Measurements from ENCODE around the gene ANKS6.

Gene ANKS6

DNA sequence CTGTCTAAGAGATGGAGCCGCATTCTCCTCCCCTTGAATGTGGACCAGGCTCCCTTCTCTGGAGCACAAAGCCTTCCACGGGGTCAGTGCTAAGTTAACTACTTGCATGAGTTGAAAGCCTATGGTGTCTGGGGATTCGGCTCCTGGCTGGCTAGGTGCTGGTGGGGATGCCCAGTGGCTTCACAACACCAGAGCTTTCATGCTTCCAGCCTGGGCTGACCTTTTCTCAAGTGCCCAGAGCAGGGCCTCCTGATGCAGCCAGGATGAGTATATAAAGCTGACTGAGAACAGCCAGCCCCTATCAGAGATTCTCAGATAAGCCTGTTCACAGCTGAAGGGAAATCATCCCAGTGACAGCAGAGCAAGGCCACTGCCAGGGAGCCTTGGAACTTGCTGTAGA, 22.9 kb upstream of the ANKS6 start:
- Histone ChIP-seq H3K27me3 (ENCODE audit: control insufficient read depth in 5 of 5, insufficient read depth in 4 of 5, low read length in 5 of 5) (peaks cover 0 to 2% (median 0%) of the 10 kb centered on the region in 5 donors), H3K4me3 (ENCODE audit: low read depth in 1 of 5, low read length in 5 of 5) (no peak overlapping the region), H3K27ac (ENCODE audit: low read depth, low read length) (no peak overlapping the region), H3K4me1 (ENCODE audit: control insufficient read depth in 5 of 5, insufficient read depth in 5 of 5, low read length in 5 of 5) (no peaks in the 10 kb centered on the region), H3K9me3 (ENCODE audit: control insufficient read depth in 5 of 5, low read length in 5 of 5) (peaks cover 0 to 10% (median 6%) of the 10 kb centered on the region in 5 donors), H3K36me3 (ENCODE audit: control insufficient read depth in 5 of 5, insufficient read depth in 5 of 5, low read length in 5 of 5) (no peaks in the 10 kb centered on the region), H3K9ac (ENCODE audit: low read length in 5 of 5) (no peak overlapping the region)

DNA sequence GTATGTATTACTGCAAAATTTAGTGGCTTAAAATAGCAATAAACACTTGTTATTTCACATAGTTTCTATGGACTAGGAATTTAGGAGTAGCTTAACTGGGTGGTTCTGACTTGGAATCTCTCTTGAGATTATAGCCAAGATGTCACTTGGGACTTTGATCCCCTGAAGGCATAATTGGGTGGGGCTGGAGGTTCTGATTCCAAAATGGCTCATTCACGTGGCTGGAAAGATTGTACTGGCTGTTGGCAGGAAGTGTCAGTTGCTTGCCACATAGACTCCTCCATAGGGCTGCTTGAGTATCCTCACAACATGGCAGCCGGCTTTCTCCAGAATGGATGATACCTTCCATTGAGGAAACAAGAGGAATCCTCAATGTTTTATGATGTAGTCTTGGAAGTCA, 22.4 kb upstream of the ANKS6 start:
- Histone ChIP-seq H3K27me3 (ENCODE audit: control insufficient read depth in 5 of 5, insufficient read depth in 4 of 5, low read length in 5 of 5) (peaks cover 0 to under 1% (median 0%) of the 10 kb centered on the region in 5 donors), H3K4me1 (ENCODE audit: control insufficient read depth in 5 of 5, insufficient read depth in 5 of 5, low read length in 5 of 5) (no peaks in the 10 kb centered on the region), H3K36me3 (ENCODE audit: control insufficient read depth in 5 of 5, insufficient read depth in 5 of 5, low read length in 5 of 5) (no peaks in the 10 kb centered on the region), H3K9ac (ENCODE audit: low read length in 5 of 5) (no peak overlapping the region), H3K9me3 (ENCODE audit: control insufficient read depth in 5 of 5, low read length in 5 of 5) (peaks cover 0 to 6% (median 3%) of the 10 kb centered on the region in 5 donors), H3K27ac (ENCODE audit: low read depth, low read length) (no peak overlapping the region), H3K4me3 (ENCODE audit: low read depth in 1 of 5, low read length in 5 of 5) (no peak overlapping the region)

DNA sequence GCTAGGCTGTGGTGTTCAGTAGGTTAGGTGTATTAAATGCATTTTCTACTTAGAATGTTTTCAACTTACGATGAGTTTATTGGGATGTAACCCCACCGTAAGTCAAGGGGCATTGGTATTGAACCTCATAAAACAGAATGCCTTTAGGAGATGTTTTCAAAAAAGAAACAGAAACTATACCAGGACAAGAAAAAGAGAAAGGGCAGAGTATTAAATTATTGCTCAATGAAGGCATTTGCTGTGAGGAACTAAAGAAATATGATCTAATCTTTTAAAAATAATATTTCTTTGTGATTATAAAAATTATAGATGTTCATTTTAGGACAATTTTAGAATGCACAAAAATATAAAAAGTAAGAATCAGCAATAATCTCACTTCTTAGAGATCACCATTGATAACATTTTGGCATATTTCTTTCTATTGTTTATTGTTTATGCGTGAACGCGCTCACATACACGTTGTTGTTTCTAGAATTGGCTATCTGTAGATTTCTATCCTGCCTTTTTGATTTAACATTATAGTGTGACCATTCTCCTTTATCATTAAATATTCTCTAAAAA, 19.1 kb upstream of the ANKS6 start:
- Histone ChIP-seq H3K4me1 (ENCODE audit: control insufficient read depth in 5 of 5, insufficient read depth in 5 of 5, low read length in 5 of 5) (no peaks in the 10 kb centered on the region), H3K4me3 (ENCODE audit: low read depth in 1 of 5, low read length in 5 of 5) (no peak overlapping the region), H3K27ac (ENCODE audit: low read depth, low read length) (no peak overlapping the region), H3K36me3 (ENCODE audit: control insufficient read depth in 5 of 5, insufficient read depth in 5 of 5, low read length in 5 of 5) (no peaks in the 10 kb centered on the region), H3K9ac (ENCODE audit: low read length in 5 of 5) (no peak overlapping the region), H3K27me3 (ENCODE audit: control insufficient read depth in 5 of 5, insufficient read depth in 4 of 5, low read length in 5 of 5) (no peaks in the 10 kb centered on the region), H3K9me3 (ENCODE audit: control insufficient read depth in 5 of 5, low read length in 5 of 5) (peaks cover 0 to 6% (median 3%) of the 10 kb centered on the region in 5 donors)

DNA sequence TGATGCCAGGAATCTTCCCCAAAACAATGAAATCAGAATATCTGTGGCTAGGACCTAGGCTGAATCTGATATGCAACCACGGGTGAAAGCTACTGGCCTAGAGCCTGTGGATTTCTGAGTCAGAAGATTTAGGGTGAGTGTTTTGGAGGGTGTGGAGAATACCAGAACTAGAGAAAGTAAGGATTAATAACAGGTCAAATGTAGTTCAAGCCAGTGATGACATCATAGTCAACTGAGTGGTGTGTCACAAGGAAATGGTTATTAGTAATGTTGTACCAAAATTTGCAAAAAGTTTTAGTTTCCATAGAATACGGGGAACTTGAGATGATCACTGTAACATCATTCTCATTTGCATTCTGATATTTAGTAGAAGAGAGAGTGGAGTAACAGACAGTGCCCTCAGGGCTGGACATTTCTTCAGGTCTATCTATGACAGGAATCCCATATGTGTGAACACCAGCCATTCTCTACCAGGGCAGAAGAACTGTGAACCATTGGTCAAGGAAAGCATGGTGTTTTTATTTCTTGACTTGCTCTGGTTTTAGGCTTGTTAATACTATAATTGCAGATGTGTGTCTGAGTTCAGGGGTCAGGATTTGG, 14.8 kb upstream of the ANKS6 start:
- no peaks in the 10 kb centered on the region for H3K9me3 ChIP-seq (ENCODE audit: control insufficient read depth in 5 of 5, low read length in 5 of 5)
- H3K36me3 ChIP-seq (ENCODE audit: control insufficient read depth in 5 of 5, insufficient read depth in 5 of 5, low read length in 5 of 5) = no peaks in the 10 kb centered on the region
- peaks cover 2 to 21% (median 18%) of the 10 kb centered on the region in 5 donors for H3K4me1 ChIP-seq (ENCODE audit: control insufficient read depth in 5 of 5, insufficient read depth in 5 of 5, low read length in 5 of 5)
- H3K27me3 ChIP-seq (ENCODE audit: control insufficient read depth in 5 of 5, insufficient read depth in 4 of 5, low read length in 5 of 5) = peaks cover 3 to 18% (median 13%) of the 10 kb centered on the region in 5 donors
- no peak overlapping the region for H3K4me3 ChIP-seq (ENCODE audit: low read depth in 1 of 5, low read length in 5 of 5)
- H3K9ac ChIP-seq (ENCODE audit: low read length in 5 of 5) = no peak overlapping the region
- no peak overlapping the region for H3K27ac ChIP-seq (ENCODE audit: low read depth, low read length)

DNA sequence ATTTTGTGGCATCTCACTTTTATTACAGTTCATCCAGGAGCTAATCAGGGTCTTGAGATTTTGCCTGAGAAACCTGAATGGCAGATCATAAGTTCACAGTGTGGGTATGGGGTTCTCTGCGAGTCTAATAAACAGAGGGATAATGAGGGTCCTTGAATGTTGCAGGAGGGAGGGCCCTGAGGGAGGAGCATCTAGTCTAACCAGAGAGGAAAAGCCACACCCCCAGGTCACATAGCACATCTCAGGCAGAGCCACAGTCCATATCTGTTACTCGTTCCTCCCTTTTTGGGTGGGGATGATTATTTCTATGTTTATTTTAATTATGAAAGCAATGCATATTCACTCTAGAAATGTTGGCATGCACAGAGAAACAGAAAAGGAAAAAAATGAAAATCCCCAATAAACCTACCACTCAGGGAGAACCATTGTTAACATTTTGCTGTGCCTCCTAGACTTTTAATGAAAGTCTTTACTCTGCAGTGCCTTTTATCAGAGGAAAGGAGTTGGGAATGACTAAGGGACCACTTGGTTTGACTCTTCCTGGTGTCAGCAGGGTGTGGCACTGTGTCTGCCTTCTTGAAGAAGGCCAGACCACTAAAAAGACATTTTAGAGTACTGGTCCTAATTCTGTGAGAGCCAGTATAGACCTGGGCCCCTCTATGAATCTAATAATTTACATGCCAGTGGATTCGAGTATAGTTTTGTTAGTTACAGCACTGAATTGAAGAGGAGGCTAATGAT, 13.9 kb upstream of the ANKS6 start:
- Histone ChIP-seq H3K4me1 (ENCODE audit: control insufficient read depth in 5 of 5, insufficient read depth in 5 of 5, low read length in 5 of 5) (peaks cover 2 to 21% (median 18%) of the 10 kb centered on the region in 5 donors), H3K9me3 (ENCODE audit: control insufficient read depth in 5 of 5, low read length in 5 of 5) (no peaks in the 10 kb centered on the region), H3K27ac (ENCODE audit: low read depth, low read length) (peak overlapping the region; percentile 60), H3K9ac (ENCODE audit: low read length in 5 of 5) (no peak overlapping the region), H3K36me3 (ENCODE audit: control insufficient read depth in 5 of 5, insufficient read depth in 5 of 5, low read length in 5 of 5) (no peaks in the 10 kb centered on the region), H3K27me3 (ENCODE audit: control insufficient read depth in 5 of 5, insufficient read depth in 4 of 5, low read length in 5 of 5) (peaks cover 3 to 18% (median 13%) of the 10 kb centered on the region in 5 donors), H3K4me3 (ENCODE audit: low read depth in 1 of 5, low read length in 5 of 5) (no peak overlapping the region)

DNA sequence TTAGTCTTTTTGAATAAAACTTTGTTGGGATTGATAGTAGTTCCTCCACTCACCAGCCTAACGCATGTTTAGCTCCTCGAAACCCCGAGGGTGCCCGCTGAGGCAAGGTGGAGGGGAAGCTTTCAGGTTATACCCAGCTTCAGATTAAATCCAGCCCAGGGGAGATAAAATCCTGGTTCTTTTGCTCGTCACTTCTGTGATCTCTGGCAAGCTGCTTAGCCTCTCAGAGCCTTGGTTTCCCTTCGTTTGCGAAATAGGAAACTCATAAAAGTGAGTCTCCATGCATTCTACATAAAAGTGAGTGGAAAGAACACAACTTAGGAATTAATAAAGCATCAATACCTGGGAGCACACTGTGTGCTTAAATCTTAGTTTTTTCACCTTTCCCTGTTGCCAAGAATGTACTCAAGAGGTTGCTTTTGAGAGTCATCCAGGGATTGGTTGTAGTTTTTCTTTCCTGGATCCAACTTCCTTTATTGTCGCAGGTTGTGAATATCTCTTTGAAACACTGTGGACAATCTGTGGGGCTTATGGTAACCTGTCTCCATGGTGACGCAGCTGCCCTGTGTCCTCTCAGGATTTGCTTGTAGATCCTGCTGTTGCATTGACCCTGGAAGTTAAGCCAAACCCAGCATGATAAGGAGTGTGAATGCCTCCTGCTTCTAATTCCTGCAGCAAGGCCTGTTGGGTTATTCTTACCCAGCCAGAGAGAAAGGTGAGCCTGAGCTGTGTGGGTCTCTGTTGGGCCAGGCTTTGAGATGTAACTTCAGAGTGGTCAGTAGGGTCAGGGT, 13.2 kb upstream of the ANKS6 start:
- peaks cover 3 to 18% (median 13%) of the 10 kb centered on the region in 5 donors for H3K27me3 ChIP-seq (ENCODE audit: control insufficient read depth in 5 of 5, insufficient read depth in 4 of 5, low read length in 5 of 5)
- no peak overlapping the region for H3K9ac ChIP-seq (ENCODE audit: low read length in 5 of 5)
- H3K27ac ChIP-seq (ENCODE audit: low read depth, low read length) = peak overlapping the region; percentile 60
- no peaks in the 10 kb centered on the region for H3K36me3 ChIP-seq (ENCODE audit: control insufficient read depth in 5 of 5, insufficient read depth in 5 of 5, low read length in 5 of 5)
- H3K9me3 ChIP-seq (ENCODE audit: control insufficient read depth in 5 of 5, low read length in 5 of 5) = no peaks in the 10 kb centered on the region
- peaks cover 2 to 21% (median 18%) of the 10 kb centered on the region in 5 donors for H3K4me1 ChIP-seq (ENCODE audit: control insufficient read depth in 5 of 5, insufficient read depth in 5 of 5, low read length in 5 of 5)
- H3K4me3 ChIP-seq (ENCODE audit: low read depth in 1 of 5, low read length in 5 of 5) = no peak overlapping the region

DNA sequence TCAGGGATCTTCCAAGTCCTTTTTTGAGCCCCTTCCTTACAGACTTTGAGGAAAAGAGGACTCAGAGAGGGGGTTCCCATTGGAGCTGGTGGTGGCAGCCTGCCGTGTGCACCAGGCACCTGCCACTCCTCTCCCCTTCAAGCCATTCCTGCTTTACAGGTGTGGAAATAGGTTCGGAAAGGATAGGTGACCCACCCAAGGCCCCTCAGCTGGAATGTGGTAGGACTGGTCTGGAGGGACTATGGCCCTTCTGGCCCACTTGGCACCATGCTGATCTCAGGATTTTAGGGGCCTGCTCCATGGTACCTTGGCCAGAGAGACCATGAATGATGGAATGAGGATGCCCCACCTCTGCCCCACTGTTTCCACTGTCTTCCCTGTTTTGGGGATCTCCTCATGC, 12.5 kb upstream of the ANKS6 start:
- Histone ChIP-seq H3K36me3 (ENCODE audit: control insufficient read depth in 5 of 5, insufficient read depth in 5 of 5, low read length in 5 of 5) (no peaks in the 10 kb centered on the region), H3K9me3 (ENCODE audit: control insufficient read depth in 5 of 5, low read length in 5 of 5) (no peaks in the 10 kb centered on the region), H3K27ac (ENCODE audit: low read depth, low read length) (no peak overlapping the region), H3K27me3 (ENCODE audit: control insufficient read depth in 5 of 5, insufficient read depth in 4 of 5, low read length in 5 of 5) (peaks cover 3 to 18% (median 13%) of the 10 kb centered on the region in 5 donors), H3K4me1 (ENCODE audit: control insufficient read depth in 5 of 5, insufficient read depth in 5 of 5, low read length in 5 of 5) (peaks cover 2 to 21% (median 18%) of the 10 kb centered on the region in 5 donors), H3K4me3 (ENCODE audit: low read depth in 1 of 5, low read length in 5 of 5) (peak overlapping the region in 2 of 5 donors; percentile 65 to 73), H3K9ac (ENCODE audit: low read length in 5 of 5) (no peak overlapping the region)

DNA sequence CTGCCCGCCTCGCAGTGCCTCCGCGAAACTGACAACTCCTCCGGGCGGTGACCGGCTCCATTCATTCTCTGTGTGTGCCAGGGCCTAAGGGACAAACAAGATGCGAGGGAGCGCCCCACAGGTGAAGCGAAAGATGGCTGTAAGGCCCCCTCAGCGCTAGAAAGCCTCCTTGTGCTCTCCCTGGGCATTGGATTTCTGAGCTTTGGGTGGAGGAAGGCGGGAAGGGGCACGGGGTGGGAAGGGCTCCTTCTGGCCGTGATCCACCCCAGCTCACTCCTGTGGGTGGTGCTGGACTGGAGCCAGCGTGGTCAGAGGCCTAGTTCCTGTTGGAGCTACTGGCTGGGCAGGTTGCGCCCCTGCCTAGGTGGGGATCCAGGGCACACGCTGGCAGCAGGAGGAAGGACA, 12.1 kb upstream of the ANKS6 start:
- H3K9ac ChIP-seq (ENCODE audit: low read length in 5 of 5) = peak overlapping the region in 3 of 5 donors; percentile 25 to 56 (median 46)
- no peaks in the 10 kb centered on the region for H3K9me3 ChIP-seq (ENCODE audit: control insufficient read depth in 5 of 5, low read length in 5 of 5)
- H3K4me1 ChIP-seq (ENCODE audit: control insufficient read depth in 5 of 5, insufficient read depth in 5 of 5, low read length in 5 of 5) = peaks cover 2 to 21% (median 18%) of the 10 kb centered on the region in 5 donors
- no peak overlapping the region for H3K27ac ChIP-seq (ENCODE audit: low read depth, low read length)
- no peaks in the 10 kb centered on the region for H3K36me3 ChIP-seq (ENCODE audit: control insufficient read depth in 5 of 5, insufficient read depth in 5 of 5, low read length in 5 of 5)
- peak overlapping the region; percentile 51 to 78 (median 66) for H3K4me3 ChIP-seq (ENCODE audit: low read depth in 1 of 5, low read length in 5 of 5)
- H3K27me3 ChIP-seq (ENCODE audit: control insufficient read depth in 5 of 5, insufficient read depth in 4 of 5, low read length in 5 of 5) = peaks cover 3 to 18% (median 13%) of the 10 kb centered on the region in 5 donors

DNA sequence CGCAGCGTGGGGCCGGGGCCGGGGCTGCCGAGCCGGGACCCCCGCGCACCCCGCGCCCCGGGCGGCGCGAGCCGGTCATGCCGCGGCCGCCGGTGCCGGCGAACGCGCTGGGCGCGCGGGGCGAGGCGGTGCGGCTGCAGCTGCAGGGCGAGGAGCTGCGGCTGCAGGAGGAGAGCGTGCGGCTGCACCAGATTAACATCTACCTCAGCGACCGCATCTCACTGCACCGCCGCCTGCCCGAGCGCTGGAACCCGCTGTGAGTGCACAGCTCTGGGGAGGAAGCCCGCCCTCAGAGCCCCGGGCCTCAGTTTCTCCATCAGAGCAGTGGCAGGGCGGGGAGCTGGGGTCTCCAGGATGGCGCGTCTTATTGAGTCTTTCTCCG, 11.4 kb upstream of the ANKS6 start:
- no peak overlapping the region for H3K27ac ChIP-seq (ENCODE audit: low read depth, low read length)
- H3K4me3 ChIP-seq (ENCODE audit: low read depth in 1 of 5, low read length in 5 of 5) = peak overlapping the region; percentile 51 to 78 (median 66)
- no peaks in the 10 kb centered on the region for H3K9me3 ChIP-seq (ENCODE audit: control insufficient read depth in 5 of 5, low read length in 5 of 5)
- no peaks in the 10 kb centered on the region for H3K36me3 ChIP-seq (ENCODE audit: control insufficient read depth in 5 of 5, insufficient read depth in 5 of 5, low read length in 5 of 5)
- peak overlapping the region in 3 of 5 donors; percentile 39 to 56 (median 46) for H3K9ac ChIP-seq (ENCODE audit: low read length in 5 of 5)
- peaks cover 3 to 18% (median 13%) of the 10 kb centered on the region in 5 donors for H3K27me3 ChIP-seq (ENCODE audit: control insufficient read depth in 5 of 5, insufficient read depth in 4 of 5, low read length in 5 of 5)
- peaks cover 2 to 21% (median 18%) of the 10 kb centered on the region in 5 donors for H3K4me1 ChIP-seq (ENCODE audit: control insufficient read depth in 5 of 5, insufficient read depth in 5 of 5, low read length in 5 of 5)

Measured in subcutaneous abdominal adipose tissue (tissue), 5 donors.